K562 (cell line): ENCODE measurements around the gene VWA1. TPM values are rescaled to one million over a fixed set of nuclear protein-coding genes. Genes with fewer than 3 reads are reported as not detected.

Source experiments
- BCLAF1 ChIP-seq, 2 experiments: fragments of 450-650 bp in 1 of 2; IDR thresholded peaks; 2 replicates each; pipeline ENCODE4 v1.6.1; 2011 to 2017; ENCODE audit warnings: low read depth in 2 of 2, antibody characterized with exemption in 1 of 2, borderline replicate concordance in 1 of 2, low read length in 1 of 2, mild to moderate bottlenecking in 1 of 2, mixed read lengths in 1 of 2; ENCODE audit not compliant: control insufficient read depth in 1 of 2
- CHAMP1 ChIP-seq: fragments of 450-650 bp; IDR thresholded peaks from 2 replicates; pipeline ENCODE4 v1.6.1; 2016; ENCODE audit warnings: mild to moderate bottlenecking
- CHCHD3 ChIP-seq: fragments of 250-450 bp; sonication (Bioruptor Pico); IDR thresholded peaks from 2 replicates; pipeline ENCODE4 v2.1.2; 2022; ENCODE audit warnings: mild to moderate bottlenecking
- CHD1 ChIP-seq: fragments of 200-600 bp; sonication (generic); IDR thresholded peaks from one replicate; pipeline ENCODE4 v1.6.1; 2012; ENCODE audit warnings: mild to moderate bottlenecking, moderate library complexity, low read length, inconsistent platforms
- HDGF ChIP-seq: fragments of 450-650 bp; IDR thresholded peaks from 2 replicates; pipeline ENCODE4 v1.6.1; 2016
- HMGXB4 ChIP-seq: sonication (generic); formaldehyde crosslinking; IDR thresholded peaks from 2 replicates; pipeline ENCODE4 v1.8.1; 2023; ENCODE audit warnings: mild to moderate bottlenecking, missing genetic modification reagents
- MAX ChIP-seq: sonication (generic); formaldehyde crosslinking; IDR thresholded peaks from 2 replicates; pipeline ENCODE4 v1.9.0; 2022; ENCODE audit warnings: mild to moderate bottlenecking, missing genetic modification reagents
- PYGO2 ChIP-seq: fragments of 450-650 bp; IDR thresholded peaks from 2 replicates; pipeline ENCODE4 v1.6.1; 2016; ENCODE audit warnings: mild to moderate bottlenecking, missing genetic modification characterization, moderate library complexity, missing compliant biosample characterization
- SIN3A ChIP-seq, 2 experiments: fragments of 150-350 bp in 1 of 2; IDR thresholded peaks; 2 replicates each; pipeline ENCODE4 v1.6.1; 2011 to 2016; ENCODE audit warnings: borderline replicate concordance in 2 of 2, low read depth in 2 of 2, low read length in 2 of 2, mild to moderate bottlenecking in 2 of 2, moderate library complexity in 2 of 2; ENCODE audit not compliant: control insufficient read depth in 1 of 2
- STAT5A ChIP-seq: IDR thresholded peaks from 2 replicates; pipeline ENCODE4 v1.6.1; 2012; ENCODE audit warnings: low read length, inconsistent platforms, borderline replicate concordance
- TEAD1 ChIP-seq, 2 experiments: fragments of 450-650 bp in 1 of 2; sonication (generic) in 1 of 2; formaldehyde crosslinking; IDR thresholded peaks; 2 replicates each; pipeline versions ENCODE4 v1.4.0 to v1.8.0; 2020 to 2022; ENCODE audit warnings: mild to moderate bottlenecking in 2 of 2, missing genetic modification reagents in 1 of 2
- TFAP4 ChIP-seq: sonication (generic); formaldehyde crosslinking; IDR thresholded peaks from 2 replicates; pipeline ENCODE4 v1.8.0; 2022; ENCODE audit warnings: missing genetic modification reagents, mild to moderate bottlenecking, moderate library complexity, borderline replicate concordance
- TRIM28 ChIP-seq: fragments of 450-650 bp; IDR thresholded peaks from 2 replicates; pipeline ENCODE4 v1.6.1; 2017
- ZBTB12 ChIP-seq: fragments of 250-450 bp; sonication (Bioruptor Pico); IDR thresholded peaks from 2 replicates; pipeline ENCODE4 v1.4.0; 2020
- ZFP1 ChIP-seq: fragments of 450-650 bp; formaldehyde crosslinking; IDR thresholded peaks from 2 replicates; pipeline ENCODE4 v1.4.0; 2020; ENCODE audit warnings: mild to moderate bottlenecking, mixed read lengths
- ZNF274 ChIP-seq: IDR thresholded peaks from 2 replicates; pipeline ENCODE4 v1.6.1; 2011; ENCODE audit warnings: low read depth, mild to moderate bottlenecking, low read length, moderate library complexity, borderline replicate concordance
- ZNF507 ChIP-seq: conservative IDR thresholded peaks from 2 replicates; pipeline ENCODE4 v1.6.1; 2017; ENCODE audit warnings: missing genetic modification characterization, missing compliant biosample characterization
- polyA plus RNA-seq, 8 experiments: library from polyadenylated mRNA; depleted of rRNA in 4 of 8; stranded (reverse) in 5 of 8; unstranded in 3 of 8; fragments of >200 nt; fragmentation: Nextera tagmentation in 2 of 8; fragmentation: Illumina TruSeq in 1 of 8; extraction: Ambion mirVana in 2 of 8; extraction: Trizol in 1 of 8; gene quantifications; 2 replicates each; pipeline versions ENCODE4 v1.2.1 to v1.2.3, GENCODE V29; 2011 to 2014; ENCODE audit warnings: inconsistent platforms in 1 of 8, missing spikeins in 1 of 8
- total RNA-seq, 7 experiments: library from RNA; depleted of rRNA in 6 of 7; stranded (reverse); fragments of >200 nt in 6 of 7; fragmentation: Illumina TruSeq in 2 of 7; extraction: Trizol in 2 of 7; gene quantifications; 2 replicates each; pipeline versions ENCODE4 v1.2.1 to v1.2.3, GENCODE V29; 2011 to 2021; ENCODE audit warnings: low replicate concordance in 1 of 7

VWA1 gene
- total and polyA plus RNA-seq, 9 of the 15 experiments (the other 6 are each of a cell fraction or from before 2014, with no cell fraction given): 0.01 to 6.4 (median 0.85) TPM

GRCh38 chr1:1407636-1408318, 27.7 kb upstream of the VWA1 start (continued):
- no peak for TF ChIP-seq CHAMP1
- no peak for TF ChIP-seq STAT5A
- no peak for TF ChIP-seq CHCHD3
- TF ChIP-seq TRIM28: 0 out of 2 replicates have a peak, but pooled peaks have one; percentile 48
- no peak for TF ChIP-seq PYGO2 (tag)
- TF ChIP-seq ZFP1 (CRISPR knock-in tag): no peak
- TF ChIP-seq ZNF507 (tag): no peak
- peak in 1 of 2 experiments; percentile 53; a peak in 1 of 4 replicates for TF ChIP-seq TEAD1 (CRISPR knock-in tag; IDR thresholded peaks at IDR 0.05)
- 0 out of 2 replicates have a peak, but pooled peaks have one; percentile 35 for TF ChIP-seq TFAP4
- TF ChIP-seq MAX (CRISPR knock-in tag): no peak
- no peak for TF ChIP-seq ZNF274
- peak; percentile 61; the same call in 1 of the 2 replicates for TF ChIP-seq HDGF
- peak; percentile 72 for TF ChIP-seq CHD1
- peak in 1 of 2 experiments; percentile 50; a peak in 1 of 4 replicates for TF ChIP-seq BCLAF1 (IDR thresholded peaks at IDR 0.05; ENCODE audit: borderline replicate concordance in 1 of 2, control insufficient read depth in 1 of 2, low read depth in 2 of 2, low read length in 1 of 2)
- no peak for TF ChIP-seq ZBTB12 (CRISPR knock-in tag)
- TF ChIP-seq HMGXB4 (CRISPR knock-in tag): peak; percentile 4; the same call in 1 of the 2 replicates
- TF ChIP-seq SIN3A (IDR thresholded peaks at IDR 0.05; ENCODE audit: borderline replicate concordance in 2 of 2, control insufficient read depth in 1 of 2, low read depth in 2 of 2, low read length in 2 of 2): peak in 1 of 2 experiments; percentile 44; a peak in 1 of 4 replicates
